Breast epithelium (tissue), 4 donors: Measurements from ENCODE around the gene PDZD7. TPM values are rescaled to one million over a fixed set of nuclear protein-coding genes. Genes with fewer than 3 reads are reported as not detected.

Source experiments
- DNase-seq, 2 donors: peaks; one replicate each; pipeline ENCODE4 v3.0.0-alpha.2; 2019; ENCODE audit warnings: low spot score in 2 of 2
- H3K27ac ChIP-seq, 2 donors: fragments of 200-600 bp; sonication (generic) in 1 of 2; one replicate each; pipeline ENCODE4 v1.5.1; 2016 to 2019; ENCODE audit warnings: mild to moderate bottlenecking in 1 of 2
- H3K27me3 ChIP-seq, 2 donors: fragments of 200-600 bp; sonication (generic) in 1 of 2; one replicate each; pipeline versions ENCODE4 v1.5.1 to v1.6.0; 2017 to 2019; ENCODE audit warnings: control low read depth in 1 of 2, mild to moderate bottlenecking in 1 of 2
- H3K36me3 ChIP-seq: fragments of 200-600 bp; one replicate; pipeline ENCODE4 v1.5.1; 2019
- H3K4me1 ChIP-seq, 2 donors: fragments of 200-600 bp; sonication (generic); one replicate each; pipeline ENCODE4 v1.5.1; 2016 to 2019; ENCODE audit warnings: control low read depth in 1 of 2
- H3K4me3 ChIP-seq, 3 donors: fragments of 200-600 bp; sonication (generic); 1 replicate in 2 of 3; 2 replicates in 1 of 3; pipeline ENCODE4 v1.5.1; 2016 to 2019; ENCODE audit warnings: mild to moderate bottlenecking in 3 of 3, moderate library complexity in 2 of 3
- H3K9me3 ChIP-seq, 2 donors: fragments of 200-600 bp; sonication (generic) in 1 of 2; one replicate each; pipeline ENCODE4 v1.5.1; 2016 to 2019; ENCODE audit warnings: control low read depth in 1 of 2
- POLR2A ChIP-seq: fragments of 450-650 bp; IDR thresholded peaks from one replicate; pipeline ENCODE4 v1.6.1; 2016; ENCODE audit warnings: antibody characterized with exemption, mild to moderate bottlenecking, moderate library complexity
- POLR2AphosphoS5 ChIP-seq, 3 donors: sonication (generic); formaldehyde crosslinking; IDR thresholded peaks; one replicate each; pipeline ENCODE4 v1.6.1; 2017; ENCODE audit warnings: antibody characterized with exemption in 3 of 3
- intact Hi-C: fragments of 100-400 bp; cut with DNase I; formaldehyde crosslinking; loops from one replicate; pipeline ENCODE4 v1.15.1; 2023; ENCODE audit warnings: low total_unique reads
- total RNA-seq, 3 donors: library from RNA; depleted of rRNA; stranded (reverse); fragments of >200 nt; gene quantifications; one replicate each; pipeline ENCODE4 v1.1.0, GENCODE V29; 2016
- TF ChIP-seq, protein P1 (sequence below), 3 donors: fragments of 450-650 bp; IDR thresholded peaks; one replicate each; pipeline ENCODE4 v1.5.1; 2016 to 2017; ENCODE audit warnings: antibody characterized with exemption in 3 of 3, mild to moderate bottlenecking in 3 of 3, moderate library complexity in 3 of 3

Gene PDZD7
- total RNA-seq, 3 donors from 2014 or later: 0.48 to 2.3 (median 0.66) TPM

DNA sequence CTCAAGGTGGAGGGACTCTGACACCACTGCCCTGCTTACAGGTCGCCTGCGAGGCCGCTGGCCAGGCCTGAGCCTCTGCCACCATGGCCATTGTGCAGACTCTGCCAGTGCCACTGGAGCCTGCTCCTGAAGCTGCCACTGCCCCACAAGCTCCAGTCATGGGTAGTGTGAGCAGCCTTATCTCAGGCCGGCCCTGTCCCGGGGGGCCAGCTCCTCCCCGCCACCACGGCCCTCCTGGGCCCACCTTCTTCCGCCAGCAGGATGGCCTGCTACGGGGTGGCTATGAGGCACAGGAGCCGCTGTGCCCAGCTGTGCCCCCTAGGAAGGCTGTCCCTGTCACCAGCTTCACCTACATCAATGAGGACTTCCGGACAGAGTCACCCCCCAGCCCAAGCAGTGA, 28.5 kb downstream of the PDZD7 start:
- DNase-seq: no peak
- H3K27ac ChIP-seq: peak overlapping the region; percentile 97 to 100
- no peaks in the 10 kb centered on the region for H3K27me3 ChIP-seq
- no peaks in the 10 kb centered on the region for H3K9me3 ChIP-seq
- peak overlapping the region in 1 of 3 donors; percentile 92 for H3K4me3 ChIP-seq
- H3K36me3 ChIP-seq: peaks cover 4% of the 10 kb centered on the region
- TF ChIP-seq POLR2AphosphoS5 (IDR thresholded peaks at IDR 0.05) (no peak), POLR2A (no peak)
- TF ChIP-seq, protein P1, sequence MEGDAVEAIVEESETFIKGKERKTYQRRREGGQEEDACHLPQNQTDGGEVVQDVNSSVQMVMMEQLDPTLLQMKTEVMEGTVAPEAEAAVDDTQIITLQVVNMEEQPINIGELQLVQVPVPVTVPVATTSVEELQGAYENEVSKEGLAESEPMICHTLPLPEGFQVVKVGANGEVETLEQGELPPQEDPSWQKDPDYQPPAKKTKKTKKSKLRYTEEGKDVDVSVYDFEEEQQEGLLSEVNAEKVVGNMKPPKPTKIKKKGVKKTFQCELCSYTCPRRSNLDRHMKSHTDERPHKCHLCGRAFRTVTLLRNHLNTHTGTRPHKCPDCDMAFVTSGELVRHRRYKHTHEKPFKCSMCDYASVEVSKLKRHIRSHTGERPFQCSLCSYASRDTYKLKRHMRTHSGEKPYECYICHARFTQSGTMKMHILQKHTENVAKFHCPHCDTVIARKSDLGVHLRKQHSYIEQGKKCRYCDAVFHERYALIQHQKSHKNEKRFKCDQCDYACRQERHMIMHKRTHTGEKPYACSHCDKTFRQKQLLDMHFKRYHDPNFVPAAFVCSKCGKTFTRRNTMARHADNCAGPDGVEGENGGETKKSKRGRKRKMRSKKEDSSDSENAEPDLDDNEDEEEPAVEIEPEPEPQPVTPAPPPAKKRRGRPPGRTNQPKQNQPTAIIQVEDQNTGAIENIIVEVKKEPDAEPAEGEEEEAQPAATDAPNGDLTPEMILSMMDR (IDR thresholded peaks at IDR 0.05): no peak
- intact Hi-C loops: no loop called here
- peaks cover 12 to 13% of the 10 kb centered on the region in 2 donors for H3K4me1 ChIP-seq

DNA sequence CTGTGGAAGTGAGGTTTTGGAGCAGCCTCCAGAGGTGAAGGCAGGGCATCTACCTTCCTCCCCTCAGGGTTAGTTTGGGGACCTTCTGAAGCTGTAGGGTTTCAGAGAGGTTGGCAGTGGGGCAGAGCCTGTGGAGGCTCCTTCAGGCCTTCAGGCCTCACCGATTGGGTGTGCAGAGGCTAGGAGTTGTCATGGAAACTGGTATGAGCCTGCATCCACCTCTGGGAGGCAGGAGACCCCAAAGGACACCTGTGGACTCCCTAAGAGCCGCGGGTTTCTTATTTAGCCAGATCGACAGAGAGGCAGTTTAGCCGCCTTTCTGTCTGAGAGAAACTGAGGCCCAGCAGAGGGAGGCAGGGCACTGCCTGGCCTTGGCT, 29.3 kb downstream of the PDZD7 start:
- intact Hi-C loops: no loop called here
- no peaks in the 10 kb centered on the region for H3K36me3 ChIP-seq
- TF ChIP-seq, protein P1 (IDR thresholded peaks at IDR 0.05): no peak
- H3K27ac ChIP-seq: peak overlapping the region; percentile 97 to 100
- no peaks in the 10 kb centered on the region for H3K9me3 ChIP-seq
- peaks cover 12 to 13% of the 10 kb centered on the region in 2 donors for H3K4me1 ChIP-seq
- no peak for DNase-seq
- no peaks in the 10 kb centered on the region for H3K27me3 ChIP-seq
- peak overlapping the region; percentile 15 to 92 (median 18) for H3K4me3 ChIP-seq

DNA sequence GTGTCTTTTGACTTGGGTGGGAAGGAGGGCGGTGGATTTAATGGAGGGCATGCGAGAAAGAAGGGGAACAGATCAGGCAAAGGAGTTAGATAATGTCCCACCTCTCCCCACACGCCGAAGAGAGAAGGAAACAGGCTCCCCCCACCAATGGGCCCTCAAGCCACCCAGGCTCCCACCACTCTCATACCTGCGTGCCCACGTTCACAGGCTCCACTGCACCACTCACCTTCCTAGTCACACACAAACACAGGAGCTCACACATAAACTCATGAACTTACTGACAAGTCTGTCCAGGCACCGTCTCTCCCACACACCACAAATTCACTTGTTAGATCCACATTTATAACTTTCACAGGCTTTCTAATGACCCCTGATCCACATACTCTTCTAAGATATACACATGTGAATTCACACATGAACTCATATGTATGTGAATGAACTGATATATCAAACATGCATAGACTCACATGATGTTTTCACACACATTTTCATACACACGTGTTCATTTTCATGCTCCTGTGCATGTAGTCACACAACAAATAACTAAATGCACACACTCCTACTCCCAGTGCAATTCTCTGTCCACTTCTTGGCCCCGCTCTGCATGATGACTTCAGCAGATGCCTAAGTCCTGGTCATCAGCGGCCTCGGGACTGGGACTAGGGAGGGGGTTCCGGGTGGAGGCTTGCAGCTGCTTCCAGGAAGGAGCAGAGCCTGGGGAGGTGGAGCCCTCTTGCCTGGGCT, 29.8 kb downstream of the PDZD7 start:
- H3K27ac ChIP-seq: peak overlapping the region; percentile 97 to 100
- H3K4me1 ChIP-seq: peaks cover 12 to 13% of the 10 kb centered on the region in 2 donors
- no peaks in the 10 kb centered on the region for H3K27me3 ChIP-seq
- H3K36me3 ChIP-seq: no peaks in the 10 kb centered on the region
- DNase-seq: peak; percentile 77 to 81
- H3K9me3 ChIP-seq: no peaks in the 10 kb centered on the region
- TF ChIP-seq POLR2A (peak; percentile 31), POLR2AphosphoS5 (IDR thresholded peaks at IDR 0.05) (peak; percentile 34 to 87 (median 86))
- TF ChIP-seq, protein P1 (IDR thresholded peaks at IDR 0.05): no peak
- peak overlapping the region; percentile 59 to 92 (median 80) for H3K4me3 ChIP-seq
- intact Hi-C loops: no loop called here

DNA sequence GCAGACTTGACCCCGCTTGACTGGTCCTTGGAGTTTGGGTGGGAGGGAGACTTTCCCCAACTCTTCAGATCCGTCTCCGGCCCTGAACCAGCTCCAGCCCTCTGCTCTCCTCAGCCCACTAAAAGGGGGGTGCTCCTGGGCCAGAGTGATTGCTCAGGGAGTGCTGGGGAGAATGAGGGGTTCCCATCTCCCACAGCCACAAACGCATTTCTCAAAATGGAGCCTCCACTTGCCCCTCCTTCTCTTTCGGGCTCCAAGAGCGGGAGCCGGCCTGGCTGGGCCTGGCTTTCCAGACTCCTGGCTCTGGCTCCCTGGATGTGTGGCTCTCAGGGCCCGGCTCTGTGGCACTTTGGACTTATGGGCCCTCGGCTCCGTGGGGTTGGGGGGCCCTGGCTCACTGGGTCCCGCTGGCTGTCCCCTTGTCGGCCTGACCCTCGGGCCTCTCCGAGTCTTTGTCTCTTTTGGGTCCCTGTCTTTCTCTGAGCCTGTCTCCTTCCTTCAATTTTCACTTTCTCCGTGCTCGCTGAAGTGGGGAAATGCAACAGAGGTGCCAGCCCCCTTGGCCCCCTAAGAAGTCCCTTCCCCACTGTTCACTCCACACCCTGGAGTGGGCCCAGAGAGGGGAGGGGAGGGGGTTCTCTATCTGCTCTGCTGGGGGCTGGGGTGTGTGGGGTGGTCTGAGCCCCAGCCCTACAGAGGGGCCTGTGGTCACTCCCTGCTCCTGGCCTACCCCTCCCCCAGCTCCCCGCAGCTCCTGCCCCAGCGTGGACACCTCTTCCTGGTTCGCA, 30.6 kb downstream of the PDZD7 start:
- H3K9me3 ChIP-seq: no peaks in the 10 kb centered on the region
- H3K4me3 ChIP-seq: peak overlapping the region; percentile 59 to 92 (median 80)
- no peak for TF ChIP-seq POLR2AphosphoS5 (IDR thresholded peaks at IDR 0.05)
- TF ChIP-seq, protein P1 (IDR thresholded peaks at IDR 0.05): no peak
- no peak for TF ChIP-seq POLR2A
- intact Hi-C loops: no loop called here
- H3K4me1 ChIP-seq: peaks cover 12 to 13% of the 10 kb centered on the region in 2 donors
- H3K27ac ChIP-seq: peak overlapping the region; percentile 97 to 100
- no peak for DNase-seq
- H3K36me3 ChIP-seq: no peaks in the 10 kb centered on the region
- no peaks in the 10 kb centered on the region for H3K27me3 ChIP-seq

DNA sequence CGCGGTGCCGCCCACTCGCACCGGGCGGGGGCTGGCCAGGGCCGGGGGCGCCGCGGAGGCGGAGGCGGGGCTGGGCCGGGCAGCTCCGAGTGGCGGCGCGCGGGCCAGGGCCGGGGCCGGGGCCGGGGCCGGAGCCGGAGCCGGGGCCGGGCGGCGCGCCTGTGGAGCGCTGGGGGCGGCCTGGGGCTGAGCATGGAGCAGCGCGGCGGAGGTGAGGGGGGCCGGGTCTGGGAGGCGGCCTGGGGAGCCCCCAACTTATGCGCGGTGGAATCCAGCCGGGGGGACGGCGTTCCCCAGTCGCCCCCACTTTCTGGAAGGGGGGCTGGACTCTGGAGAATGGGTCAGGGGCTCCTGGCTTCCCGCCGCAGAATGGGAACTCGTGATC, 31.2 kb downstream of the PDZD7 start, which contains the start of gene LZTS2:
LZTS2 (plus strand) TSS at position 67 of the 385 bp plus-strand sequence. CDS start 2,731 bp downstream, outside the sequence.
- intact Hi-C loops: no loop called here
- H3K4me3 ChIP-seq: peak within 1 kb of the TSS; percentile 59 to 92 (median 80)
- TF ChIP-seq POLR2A: no peak
- TF ChIP-seq, protein P1 (IDR thresholded peaks at IDR 0.05): no peak
- TF ChIP-seq POLR2AphosphoS5 (IDR thresholded peaks at IDR 0.05): no peak

More for the DNA sequence above, 31.2 kb downstream of the PDZD7 start, which contains the start of gene LZTS2:
- H3K4me1 ChIP-seq: peaks cover 12 to 13% of the 10 kb centered on the region in 2 donors
- DNase-seq: peak in 1 of 2 donors; percentile 55
- peak within 1 kb of the TSS; percentile 97 to 100 for H3K27ac ChIP-seq
- no peaks in the 10 kb centered on the region for H3K9me3 ChIP-seq
- no peaks in the 10 kb centered on the region for H3K36me3 ChIP-seq
- no peaks in the 10 kb centered on the region for H3K27me3 ChIP-seq
